Ishikawa (cell line): ENCODE measurements around the gene ZNF354C.

ENCODE experiments used
- EGR1 ChIP-seq: IDR thresholded peaks from 2 replicates; pipeline ENCODE4 v1.6.1; 2012
- EP300 ChIP-seq: IDR thresholded peaks from 2 replicates; pipeline ENCODE4 v1.6.1; 2012; ENCODE audit warnings: borderline replicate concordance
- TAF1 ChIP-seq: IDR thresholded peaks from 2 replicates; pipeline ENCODE4 v1.6.1; 2012; ENCODE audit warnings: low read depth, mild to moderate bottlenecking
- TF ChIP-seq, protein P1 (sequence below): IDR thresholded peaks from 2 replicates; pipeline ENCODE4 v1.6.1; 2012
- TF ChIP-seq, protein P2 (sequence below): IDR thresholded peaks from 2 replicates; pipeline ENCODE4 v1.6.1; 2012; ENCODE audit warnings: low read depth, mild to moderate bottlenecking

DNA sequence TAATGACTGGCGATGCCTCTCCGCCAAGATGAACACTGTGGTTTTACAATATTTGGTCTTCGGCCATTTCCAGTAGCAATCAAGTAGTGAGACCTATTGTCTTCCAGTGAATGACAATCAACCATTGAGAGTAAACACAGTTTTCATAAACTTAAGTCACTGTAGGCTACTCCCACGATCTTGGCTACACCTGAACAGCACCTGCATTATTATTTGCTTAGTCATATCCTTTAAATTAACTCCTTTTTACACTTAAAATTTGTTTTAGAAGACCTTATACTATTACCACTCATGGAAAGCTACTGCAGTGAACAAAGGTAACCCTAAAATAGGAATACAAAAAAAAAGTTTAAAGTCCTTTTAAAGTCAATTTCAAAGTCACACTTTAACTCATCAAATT lies 58.2 kb downstream of the ZNF354C start:
- TF ChIP-seq, protein P1, sequence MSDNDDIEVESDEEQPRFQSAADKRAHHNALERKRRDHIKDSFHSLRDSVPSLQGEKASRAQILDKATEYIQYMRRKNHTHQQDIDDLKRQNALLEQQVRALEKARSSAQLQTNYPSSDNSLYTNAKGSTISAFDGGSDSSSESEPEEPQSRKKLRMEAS, result no peak
- TF ChIP-seq EP300 (no peak), EGR1 (no peak), TAF1 (no peak)
- TF ChIP-seq, protein P2, sequence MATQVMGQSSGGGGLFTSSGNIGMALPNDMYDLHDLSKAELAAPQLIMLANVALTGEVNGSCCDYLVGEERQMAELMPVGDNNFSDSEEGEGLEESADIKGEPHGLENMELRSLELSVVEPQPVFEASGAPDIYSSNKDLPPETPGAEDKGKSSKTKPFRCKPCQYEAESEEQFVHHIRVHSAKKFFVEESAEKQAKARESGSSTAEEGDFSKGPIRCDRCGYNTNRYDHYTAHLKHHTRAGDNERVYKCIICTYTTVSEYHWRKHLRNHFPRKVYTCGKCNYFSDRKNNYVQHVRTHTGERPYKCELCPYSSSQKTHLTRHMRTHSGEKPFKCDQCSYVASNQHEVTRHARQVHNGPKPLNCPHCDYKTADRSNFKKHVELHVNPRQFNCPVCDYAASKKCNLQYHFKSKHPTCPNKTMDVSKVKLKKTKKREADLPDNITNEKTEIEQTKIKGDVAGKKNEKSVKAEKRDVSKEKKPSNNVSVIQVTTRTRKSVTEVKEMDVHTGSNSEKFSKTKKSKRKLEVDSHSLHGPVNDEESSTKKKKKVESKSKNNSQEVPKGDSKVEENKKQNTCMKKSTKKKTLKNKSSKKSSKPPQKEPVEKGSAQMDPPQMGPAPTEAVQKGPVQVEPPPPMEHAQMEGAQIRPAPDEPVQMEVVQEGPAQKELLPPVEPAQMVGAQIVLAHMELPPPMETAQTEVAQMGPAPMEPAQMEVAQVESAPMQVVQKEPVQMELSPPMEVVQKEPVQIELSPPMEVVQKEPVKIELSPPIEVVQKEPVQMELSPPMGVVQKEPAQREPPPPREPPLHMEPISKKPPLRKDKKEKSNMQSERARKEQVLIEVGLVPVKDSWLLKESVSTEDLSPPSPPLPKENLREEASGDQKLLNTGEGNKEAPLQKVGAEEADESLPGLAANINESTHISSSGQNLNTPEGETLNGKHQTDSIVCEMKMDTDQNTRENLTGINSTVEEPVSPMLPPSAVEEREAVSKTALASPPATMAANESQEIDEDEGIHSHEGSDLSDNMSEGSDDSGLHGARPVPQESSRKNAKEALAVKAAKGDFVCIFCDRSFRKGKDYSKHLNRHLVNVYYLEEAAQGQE, result no peak
